Stimulated activated CD8-positive, alpha-beta memory T cell treated with anti-CD3 and anti-CD28 coated beads, Interleukin-2, amount 100 ng/mL, for 48 hours (primary cell): ENCODE results near the gene PDLIM5.
"Not testable (repeated sequence)": the region's sequence is repeated elsewhere in the genome, so short reads cannot be mapped to it uniquely, and the experiment has no call there.

Experiments used
- DNase-seq, 2 donors: peaks; one replicate each; pipeline ENCODE4 v3.0.0-alpha.2; 2020; ENCODE audit warnings: low read depth in 2 of 2

PDLIM5 gene

DNA sequence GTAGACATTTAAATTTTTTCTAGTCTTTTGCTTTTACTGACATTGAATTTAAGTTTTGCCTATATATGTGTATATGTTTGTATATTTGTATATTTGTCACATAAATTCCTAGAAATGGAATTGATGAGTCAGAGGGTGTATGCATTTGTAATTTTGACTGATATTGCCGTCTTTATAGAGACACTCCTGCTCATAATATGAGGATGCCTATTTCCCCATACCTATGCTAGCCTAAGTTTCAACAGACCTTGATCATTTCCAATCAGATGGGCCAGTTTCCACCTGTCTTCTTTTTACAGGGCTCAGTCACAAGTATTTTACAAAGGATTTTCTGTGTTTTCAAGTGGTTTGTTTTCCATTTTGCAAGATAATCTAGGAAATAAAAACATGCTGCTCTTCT is 10.8 kb downstream of the PDLIM5 start:
- no peak for DNase-seq

GRCh38 chr4:94463771-94464170 is 12.0 kb downstream of the PDLIM5 start:
- DNase-seq = no peak

GRCh38 chr4:94466371-94466770 is 14.6 kb downstream of the PDLIM5 start:
- no peak for DNase-seq

- no peak for DNase-seq
Measured at GRCh38 chr4:94466923-94467322, 15.2 kb downstream of the PDLIM5 start.

DNA sequence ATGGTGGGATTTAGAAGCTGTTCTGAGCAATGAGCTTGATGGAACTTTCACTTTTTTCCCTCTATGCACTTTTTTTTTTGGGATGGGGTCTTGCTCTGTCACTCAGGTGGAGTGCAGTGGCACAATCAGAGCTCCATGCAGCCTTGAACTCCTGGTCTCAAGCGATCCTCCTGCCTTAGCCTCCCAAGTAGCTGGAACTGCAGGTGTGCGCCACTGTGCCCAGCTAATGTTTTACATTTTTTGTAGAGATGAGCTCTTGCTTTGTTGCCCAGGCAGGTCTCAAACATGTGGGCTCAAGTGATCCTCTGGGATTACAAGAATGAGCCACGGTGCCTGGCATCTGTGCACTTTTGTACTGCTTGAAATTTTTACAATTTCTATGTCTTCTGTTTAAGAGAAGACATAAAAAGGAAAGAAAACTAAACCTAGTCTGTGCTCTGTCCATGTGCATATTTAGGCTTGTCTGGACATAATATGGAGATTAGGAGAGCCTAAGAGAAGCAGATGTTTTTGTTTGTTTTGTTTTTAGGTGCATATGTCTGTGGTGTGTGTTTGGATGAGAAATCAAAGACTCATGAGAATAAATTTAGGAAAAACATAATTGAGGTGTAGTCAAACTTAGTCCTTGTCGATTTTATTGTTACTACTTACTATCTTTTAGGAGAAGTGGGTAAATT is 16.5 kb downstream of the PDLIM5 start:
- no peak for DNase-seq

GRCh38 chr4:94469221-94469784 is 17.6 kb downstream of the PDLIM5 start:
- DNase-seq = no peak

GRCh38 chr4:94470132-94470531 is 18.4 kb downstream of the PDLIM5 start:
- DNase-seq = no peak

DNA sequence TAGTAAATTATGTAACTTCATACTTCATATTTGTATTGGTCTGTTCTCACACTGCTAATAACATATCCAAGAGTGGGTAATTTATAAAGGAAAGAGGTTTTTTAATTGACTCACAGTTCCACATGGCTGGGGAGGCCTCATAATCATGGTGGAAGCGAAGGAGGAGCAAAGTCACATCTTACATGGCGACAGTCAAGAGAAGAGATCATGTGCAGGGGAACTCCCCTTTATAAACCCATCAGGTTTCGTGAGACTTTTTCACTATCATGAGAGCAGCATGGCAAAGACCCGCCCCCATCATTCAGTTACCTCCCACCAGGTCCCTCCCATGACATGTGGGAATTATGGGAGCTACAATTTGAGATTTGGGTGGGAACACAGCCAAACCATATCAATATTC is 19.0 kb downstream of the PDLIM5 start:
- DNase-seq = not testable (repeated sequence)

GRCh38 chr4:94472056-94472826 is 20.5 kb downstream of the PDLIM5 start:
- no peak for DNase-seq

- DNase-seq = no peak
Measured at GRCh38 chr4:94475050-94475449, 23.3 kb downstream of the PDLIM5 start.

DNA sequence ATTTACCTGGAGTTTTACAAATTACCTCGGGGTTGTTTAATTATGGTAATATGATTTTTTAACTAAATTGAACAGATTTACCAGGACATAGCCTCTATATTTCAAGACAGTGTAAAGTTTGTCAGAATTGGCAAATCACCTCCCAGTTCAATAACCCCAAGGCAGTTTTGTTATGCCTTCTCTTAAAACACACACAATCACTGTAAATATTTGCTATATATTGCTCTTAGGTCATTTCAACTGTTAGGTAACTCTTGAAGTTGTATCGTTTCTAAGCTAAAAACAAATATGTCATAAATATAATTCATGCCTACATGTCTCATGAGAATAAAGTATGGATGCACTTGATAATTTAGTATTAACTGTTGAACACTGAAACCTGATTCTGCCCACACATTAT is 24.1 kb downstream of the PDLIM5 start:
- DNase-seq = no peak

DNA sequence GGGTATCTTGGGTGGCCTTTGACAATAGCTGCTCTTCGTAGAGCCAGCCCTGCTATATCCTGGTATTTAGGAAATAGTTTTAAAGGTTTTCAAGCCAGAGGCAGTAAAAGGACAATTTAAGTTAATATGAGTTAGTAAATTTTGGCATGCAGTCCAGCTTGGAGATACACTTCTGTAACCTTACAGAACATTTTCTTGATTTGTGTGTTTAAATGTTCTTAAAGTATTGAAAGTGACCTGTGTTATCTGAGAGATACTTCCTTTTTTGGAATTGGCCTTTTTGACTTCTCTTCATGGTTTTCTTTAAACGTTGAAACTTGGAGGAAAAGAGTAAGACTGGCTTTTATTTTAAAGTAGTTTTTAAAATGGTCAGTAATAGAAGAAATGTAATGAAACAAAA is 25.5 kb downstream of the PDLIM5 start:
- no peak for DNase-seq

DNA sequence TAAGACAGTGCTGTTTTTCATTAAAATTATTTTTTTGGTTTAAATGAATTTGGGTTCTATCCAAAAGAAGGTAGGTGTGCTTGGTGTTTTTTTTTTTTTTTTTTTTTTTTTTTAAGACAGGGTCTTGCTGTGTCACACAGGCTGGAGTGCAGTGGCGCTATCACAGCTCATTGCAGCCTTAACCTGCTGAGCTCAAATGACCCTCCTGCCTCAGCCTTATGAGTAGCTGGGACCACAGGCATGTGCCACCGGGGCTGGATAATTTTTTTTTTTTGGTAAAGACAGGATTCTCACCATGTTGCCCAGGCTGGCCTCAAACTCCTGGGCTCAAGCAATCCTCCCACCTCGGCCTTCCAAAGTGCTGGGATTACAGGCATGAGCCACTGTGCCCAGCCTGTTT is 27.1 kb downstream of the PDLIM5 start:
- not testable (repeated sequence) for DNase-seq

DNA sequence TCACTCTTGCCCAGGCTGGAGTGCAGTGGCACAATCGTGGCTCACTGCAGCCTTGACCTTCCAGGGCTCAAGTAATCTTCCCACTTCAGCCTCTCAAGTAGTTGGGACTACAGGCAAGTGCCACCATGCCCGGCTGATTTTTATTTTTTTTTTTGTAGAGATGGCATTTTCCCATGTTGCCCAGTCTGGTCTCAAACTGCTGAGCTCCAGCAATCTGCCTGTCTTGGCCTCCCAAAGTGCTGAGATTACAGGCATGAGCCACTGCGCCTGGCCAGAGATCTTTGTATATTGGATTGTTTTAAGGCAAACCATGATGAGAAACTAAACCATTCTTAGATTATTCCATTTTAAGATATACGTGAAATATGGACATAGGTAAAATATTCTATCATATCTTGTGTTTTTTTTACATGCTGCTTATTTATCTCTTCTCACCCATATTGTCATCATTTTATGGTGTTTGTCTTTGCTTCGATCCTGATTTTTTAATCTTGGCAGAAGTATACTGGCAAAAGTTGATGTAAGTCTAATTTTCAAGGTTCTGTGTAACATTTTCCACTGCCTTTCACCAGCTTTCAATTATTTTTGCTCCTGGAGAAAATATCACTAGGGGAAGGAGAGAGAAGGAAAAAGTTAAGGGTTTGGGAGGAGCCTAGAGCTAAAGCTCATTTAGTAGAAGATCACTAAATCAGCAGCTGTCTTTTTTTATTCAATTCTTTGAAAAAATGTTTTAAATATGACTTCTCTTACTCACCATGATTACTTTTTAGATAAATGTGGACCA is 27.8 kb downstream of the PDLIM5 start:
- DNase-seq = no peak

DNA sequence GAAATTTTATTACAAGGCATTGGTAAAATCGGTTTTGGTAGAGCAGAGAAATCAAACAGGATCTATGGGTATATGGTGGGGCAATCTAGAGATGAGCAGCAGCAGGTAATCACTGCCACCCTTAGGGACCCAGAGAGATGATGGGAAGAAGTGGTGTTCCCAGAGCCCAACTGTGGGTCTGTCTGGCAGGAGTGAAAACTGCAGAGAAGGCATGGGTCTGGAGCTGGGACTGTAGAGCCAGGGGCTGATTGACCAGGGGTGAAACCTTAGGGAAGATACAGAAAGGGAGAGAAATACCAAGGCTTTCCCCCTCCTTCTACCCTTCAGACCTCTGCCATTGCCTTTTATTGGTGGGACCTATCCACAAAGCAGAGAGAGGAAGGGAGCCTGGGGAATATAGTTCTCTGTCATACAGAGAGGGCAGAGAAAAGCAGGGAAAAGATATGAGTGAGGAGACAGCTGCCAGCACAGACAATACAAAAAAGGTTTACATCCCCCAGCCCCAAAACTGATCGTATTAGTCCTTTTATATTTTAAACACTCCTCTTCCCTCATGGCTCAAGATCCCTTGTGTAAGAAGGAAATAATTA is 28.7 kb downstream of the PDLIM5 start:
- no peak for DNase-seq

DNA sequence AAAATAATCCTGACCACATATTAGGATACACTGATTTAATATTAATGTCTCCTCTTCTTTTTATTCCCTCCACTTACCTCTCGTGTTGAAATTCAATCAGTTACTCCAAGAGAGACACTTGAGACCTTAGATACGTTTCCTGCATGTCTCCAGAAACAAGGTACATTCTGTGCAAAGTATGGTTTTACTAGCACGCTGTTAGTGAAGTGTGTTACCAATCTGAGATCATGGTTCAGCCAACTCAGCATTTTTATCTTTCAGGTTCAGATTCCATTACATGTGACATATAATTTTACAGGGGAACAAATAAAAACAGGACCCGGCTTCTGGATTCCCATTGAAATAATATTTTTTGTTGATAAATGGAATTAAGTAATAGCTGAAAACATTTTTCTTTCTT is 32.2 kb downstream of the PDLIM5 start:
- DNase-seq = no peak

DNA sequence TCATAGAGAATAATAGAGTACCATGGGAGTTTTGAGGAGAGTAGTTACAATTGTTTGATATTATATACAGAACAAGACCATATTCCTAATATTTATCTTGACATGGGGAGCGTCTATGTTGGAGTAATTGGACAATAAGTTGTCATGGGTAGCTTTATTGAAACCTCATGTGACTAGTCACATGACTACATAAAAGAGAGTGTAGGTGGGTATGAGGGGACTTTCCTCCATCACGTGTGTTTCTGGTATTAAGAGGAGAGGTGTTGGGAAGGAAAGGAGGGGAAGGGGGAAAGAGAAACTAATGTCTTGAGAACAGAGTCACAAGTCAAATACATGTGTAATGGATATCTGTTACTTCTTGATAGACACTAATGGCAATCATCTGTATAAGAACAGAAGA is 33.1 kb downstream of the PDLIM5 start:
- no peak for DNase-seq

- DNase-seq = no peak
Measured at GRCh38 chr4:94486372-94486801, 34.6 kb downstream of the PDLIM5 start.

- no peak for DNase-seq
Measured at GRCh38 chr4:94488670-94489069, 36.9 kb downstream of the PDLIM5 start.

- DNase-seq = no peak
Measured at GRCh38 chr4:94489098-94489497, 37.4 kb downstream of the PDLIM5 start.

GRCh38 chr4:94490437-94490836 is 38.7 kb downstream of the PDLIM5 start:
- no peak for DNase-seq

GRCh38 chr4:94491322-94491721 is 39.6 kb downstream of the PDLIM5 start:
- DNase-seq = no peak
